ENCODE data around the gene PLPP1.

The PLPP1 gene

DNA sequence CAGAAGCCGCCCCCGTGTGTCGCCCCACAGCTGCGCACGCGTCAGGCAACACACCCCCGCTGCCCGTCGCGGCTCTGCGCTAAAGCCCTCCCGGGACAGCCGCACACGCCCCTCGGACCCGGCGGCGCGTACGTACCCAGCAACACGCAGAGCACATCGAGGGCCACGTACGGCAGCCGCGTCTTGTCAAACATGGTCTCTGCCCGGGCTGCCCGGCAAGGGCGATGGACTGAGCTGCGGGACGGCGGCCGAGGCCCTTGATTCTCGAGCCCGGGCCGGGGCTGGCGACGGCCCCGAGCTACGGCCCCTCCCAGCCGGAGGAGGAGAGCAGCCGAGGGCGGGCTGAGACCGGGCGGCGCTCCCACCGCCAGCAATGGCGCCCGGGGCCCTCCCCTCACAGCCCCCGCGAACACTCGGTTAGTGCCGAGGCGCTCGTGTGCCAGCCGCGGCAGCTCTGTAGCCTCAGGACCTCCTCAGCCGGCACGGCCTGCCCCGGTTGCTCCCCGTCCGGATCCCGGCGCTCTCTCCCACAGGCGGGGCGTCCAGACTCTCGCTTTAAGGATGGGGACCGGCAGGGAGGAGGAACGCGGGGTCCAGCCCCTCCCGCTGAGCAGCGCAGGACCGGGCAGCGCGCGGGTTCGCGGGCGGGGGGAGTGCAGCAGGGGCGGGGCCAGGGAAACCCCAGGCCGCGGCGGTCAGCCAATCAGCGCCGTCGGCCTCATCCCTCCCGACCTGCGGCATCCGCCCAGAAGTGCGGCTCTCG is at the start of gene PLPP1:
TSS of gene PLPP1 (minus strand) at position 529 of the 763 bp plus-strand sequence. CDS start at position 194, 335 bp downstream.
- peak; percentile 88 for DNase-seq

DNA sequence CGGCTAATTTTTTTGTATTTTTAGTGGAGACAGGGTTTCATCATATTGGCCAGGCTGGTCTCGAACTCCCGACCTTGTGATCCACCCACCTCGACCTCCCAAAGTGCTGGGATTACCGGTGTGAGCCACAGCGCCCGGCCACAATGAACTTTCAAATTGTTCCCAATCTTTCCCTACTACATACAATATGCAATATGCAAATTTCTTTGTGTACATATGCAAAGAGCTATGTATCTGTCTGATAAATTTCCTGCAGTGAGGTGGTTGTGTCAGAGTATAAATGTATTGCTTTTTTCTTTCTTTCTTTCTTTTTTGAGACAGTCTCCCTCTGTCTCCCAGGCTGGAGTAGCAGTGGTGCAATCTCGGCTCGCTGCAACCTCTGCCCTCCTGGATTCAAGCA is 48.8 kb upstream of the PLPP1 start:
- DNase-seq, result no peak

DNA sequence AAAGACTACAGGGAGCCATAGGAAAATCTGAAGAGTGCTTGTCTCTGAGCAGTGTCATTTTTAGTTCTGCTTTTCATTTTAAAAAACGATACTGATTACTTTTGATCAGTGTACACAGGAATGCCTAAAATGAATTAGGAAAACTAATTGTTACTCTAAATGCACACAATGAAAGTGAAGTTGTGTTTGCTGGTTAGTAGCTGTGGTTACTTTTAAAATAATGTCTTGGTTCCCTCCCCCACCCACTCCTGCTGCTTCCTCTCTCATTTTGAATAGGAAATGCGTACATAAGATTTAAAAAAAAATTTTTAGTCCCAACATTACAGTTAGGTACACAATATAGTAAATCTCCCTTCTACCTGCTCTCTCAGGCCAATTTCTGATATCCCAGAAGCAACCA is 47.5 kb upstream of the PLPP1 start:
- no peak for DNase-seq

DNA sequence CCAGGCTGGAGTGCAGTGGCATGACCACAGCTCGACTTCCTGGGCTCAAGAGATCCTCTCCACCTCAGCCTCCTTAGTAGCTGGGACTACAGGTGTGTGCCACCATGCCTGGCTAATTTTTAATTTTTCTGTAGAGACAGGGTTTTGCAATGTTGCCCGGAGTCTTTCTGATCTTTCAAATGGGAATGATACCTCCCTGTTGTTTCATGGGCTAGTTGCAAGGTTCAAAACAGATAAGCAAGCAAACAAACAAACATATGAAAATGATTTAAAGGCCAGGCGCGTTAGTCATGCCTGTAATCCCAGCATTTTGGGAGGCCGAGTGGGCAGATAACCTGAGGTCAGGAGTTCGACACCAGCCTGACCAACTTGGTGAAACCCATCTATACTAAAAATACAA is 45.3 kb upstream of the PLPP1 start:
- no peak for DNase-seq

DNA sequence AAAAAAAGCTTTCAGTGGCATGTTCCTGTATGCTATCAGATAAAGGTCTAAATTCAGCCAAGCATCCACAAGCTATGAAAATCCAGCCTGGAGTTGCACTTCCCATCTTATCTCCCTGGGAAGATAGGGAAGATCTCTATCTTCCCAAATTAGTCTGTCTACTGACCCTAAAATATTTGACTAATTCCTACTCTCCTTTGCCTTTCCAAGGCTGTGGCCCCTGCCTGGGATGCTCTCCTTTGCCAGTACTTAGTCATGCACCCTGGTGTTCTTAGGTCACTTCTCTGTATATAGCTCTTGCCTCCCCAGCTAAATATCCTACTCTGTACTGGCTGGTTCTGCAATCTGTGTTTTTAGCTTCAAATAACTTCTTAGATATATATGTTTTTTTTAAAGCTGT is 44.0 kb upstream of the PLPP1 start:
- no peak for DNase-seq

- DNase-seq, result no peak
These were observed 42.7 kb upstream of the PLPP1 start for GRCh38 chr5:55577353-55578060.

DNA sequence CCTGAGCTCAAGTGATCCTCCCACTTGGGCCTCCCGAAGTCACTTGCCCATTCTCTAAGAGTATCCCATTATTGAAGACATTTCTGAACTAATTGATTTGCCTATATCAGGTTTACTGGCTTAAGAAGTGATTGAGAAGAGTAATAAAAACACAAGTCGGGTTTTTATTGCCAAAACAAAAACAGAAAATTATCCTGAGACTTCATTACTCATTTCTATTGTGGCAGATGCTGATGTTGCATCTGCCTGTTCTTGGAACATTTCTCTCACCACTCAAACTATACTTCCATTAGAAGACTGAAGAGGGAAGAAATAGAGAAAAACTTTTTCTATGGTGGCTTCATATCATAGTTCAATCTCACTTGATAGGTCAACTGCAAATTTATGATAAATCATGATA is 41.9 kb upstream of the PLPP1 start:
- DNase-seq, result no peak

GRCh38 chr5:55575815-55576583 is 41.2 kb upstream of the PLPP1 start:
- DNase-seq, result no peak

DNA sequence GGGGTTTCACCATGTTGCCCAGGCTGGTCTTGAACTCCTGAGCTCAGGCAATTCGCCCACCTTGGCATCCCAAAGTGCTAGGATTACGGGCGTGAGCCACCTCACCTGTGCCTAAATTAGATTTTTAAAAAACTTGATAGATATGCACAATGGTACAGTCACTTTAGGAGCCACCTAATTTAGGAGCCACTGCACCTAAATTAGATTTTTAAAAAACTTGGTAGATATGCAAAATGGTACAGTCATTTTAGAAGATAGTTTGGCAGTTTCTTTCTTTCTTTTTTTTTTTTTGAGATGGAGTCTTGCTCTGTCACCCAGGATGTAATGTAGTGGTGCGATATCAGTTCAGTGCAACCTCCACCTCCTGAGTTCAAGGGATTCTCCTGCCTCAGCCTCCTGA is 37.8 kb upstream of the PLPP1 start:
- DNase-seq, result no peak

DNA sequence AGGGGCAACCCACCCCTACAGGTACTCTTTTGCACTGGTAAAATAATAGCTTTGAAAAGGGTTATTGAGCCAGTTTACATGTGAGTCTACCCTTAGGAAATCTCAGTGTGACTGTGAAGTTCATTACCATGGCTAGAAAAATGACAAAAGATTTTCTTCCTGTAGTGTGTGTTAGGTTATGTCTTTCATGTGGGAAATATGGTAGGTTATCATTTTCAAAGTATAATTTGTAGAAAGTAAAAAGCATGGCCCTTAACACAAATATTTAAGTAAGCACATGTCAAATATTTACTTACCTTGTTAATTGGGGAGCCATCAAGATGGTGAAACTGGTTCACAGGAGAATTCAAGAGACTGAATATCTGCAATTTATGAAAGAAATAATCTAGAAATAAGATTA is 37.3 kb upstream of the PLPP1 start:
- no peak for DNase-seq

GRCh38 chr5:55570570-55570969 is 35.8 kb upstream of the PLPP1 start:
- no peak for DNase-seq

DNA sequence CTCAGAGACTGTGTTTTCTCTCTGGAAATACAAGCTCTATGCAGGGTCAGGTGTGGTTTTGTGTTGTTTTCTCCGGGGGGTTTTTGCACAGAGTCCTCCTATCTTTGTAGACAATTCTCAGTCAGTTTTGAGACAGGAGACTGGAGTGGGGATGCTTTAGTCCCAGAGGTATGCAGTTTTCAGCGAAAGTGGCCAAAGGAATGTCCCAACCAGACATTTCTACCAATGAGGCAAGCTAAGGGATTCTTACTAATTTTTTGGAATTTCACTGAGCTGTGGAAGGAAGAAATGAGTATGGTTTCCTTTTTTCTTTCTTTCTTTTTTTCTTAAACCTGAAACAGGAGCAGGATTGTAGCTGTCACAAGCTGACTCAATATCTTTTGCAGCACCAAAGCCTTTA is 35.3 kb upstream of the PLPP1 start:
- no peak for DNase-seq

DNA sequence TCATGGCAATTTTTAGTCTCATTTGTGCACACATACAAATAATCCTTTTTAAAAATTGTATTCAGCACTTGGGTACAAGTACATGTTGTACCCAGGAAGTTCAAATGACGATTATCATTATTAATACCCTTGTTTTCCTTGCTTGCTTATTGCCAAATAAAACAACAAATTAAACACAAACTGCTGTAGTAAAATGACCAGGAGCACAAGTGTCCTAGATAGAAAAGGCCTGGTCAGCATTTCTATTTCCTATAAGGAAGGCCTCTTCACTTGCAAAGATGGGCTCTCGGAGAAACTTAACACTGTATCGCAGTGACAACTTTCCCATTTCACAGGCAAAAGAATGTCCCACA is 34.7 kb upstream of the PLPP1 start:
- DNase-seq, result no peak

GRCh38 chr5:55568654-55569512 is 34.1 kb upstream of the PLPP1 start:
- no peak for DNase-seq

DNA sequence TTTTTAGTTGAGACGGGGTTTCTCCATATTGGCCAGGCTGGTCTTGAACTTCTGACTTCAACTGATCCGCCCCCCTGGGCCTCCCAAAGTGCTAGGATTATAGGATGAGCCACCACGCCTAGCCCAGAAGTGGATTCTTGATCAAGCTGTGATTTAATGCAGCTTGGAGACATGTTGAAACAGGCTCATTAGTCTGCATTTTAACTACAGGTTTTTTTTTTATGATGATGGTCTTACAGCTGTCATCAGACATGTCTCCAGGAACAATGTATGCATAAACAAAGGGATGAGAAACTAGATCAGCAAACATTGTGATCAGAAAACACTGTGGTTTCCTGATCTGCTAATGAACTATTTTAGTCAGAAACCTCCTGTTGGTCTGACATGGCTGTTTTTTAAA is 30.0 kb upstream of the PLPP1 start:
- no peak for DNase-seq

DNA sequence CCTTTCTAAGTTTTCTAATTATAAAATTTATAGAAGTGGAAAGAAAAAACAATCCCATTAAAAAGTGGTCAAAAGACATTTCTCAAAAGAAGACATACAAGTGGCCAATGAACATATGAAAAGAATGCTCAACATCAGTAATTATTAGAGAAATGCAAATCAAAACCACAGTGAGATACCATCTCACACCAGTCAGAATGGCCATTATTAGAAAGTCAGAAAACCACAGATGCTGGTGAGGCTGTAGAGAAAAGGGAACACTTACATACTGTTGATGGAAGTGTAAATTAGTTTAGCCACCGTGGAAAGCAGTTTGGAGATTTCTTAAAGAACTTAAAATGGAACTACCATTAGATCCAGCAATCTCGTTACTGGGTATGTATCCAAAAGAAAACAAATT is 23.7 kb upstream of the PLPP1 start:
- no peak for DNase-seq

DNA sequence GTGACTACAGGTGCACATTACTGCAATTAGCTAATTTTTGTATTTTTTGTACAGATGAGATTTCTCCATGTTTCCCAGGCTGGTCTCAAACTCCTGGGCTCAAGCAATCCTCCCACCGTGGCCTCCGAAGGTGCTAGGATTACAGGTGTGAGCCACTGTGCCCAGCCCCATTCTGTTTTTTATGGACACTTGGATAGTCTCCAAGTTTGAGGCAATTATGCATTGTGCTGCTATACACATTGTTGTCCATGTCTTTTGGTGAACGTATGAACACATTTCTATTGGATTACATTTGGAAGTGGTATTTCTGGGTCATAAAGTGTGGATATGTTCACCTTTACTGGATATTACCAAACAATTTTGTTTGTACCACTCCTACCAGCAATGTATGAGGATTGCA is 22.4 kb upstream of the PLPP1 start:
- DNase-seq, result no peak

- DNase-seq, result no peak
These were observed 19.9 kb upstream of the PLPP1 start for GRCh38 chr5:55554585-55555202.

- DNase-seq, result no peak
These were observed 17.1 kb upstream of the PLPP1 start for GRCh38 chr5:55551904-55552303.

DNA sequence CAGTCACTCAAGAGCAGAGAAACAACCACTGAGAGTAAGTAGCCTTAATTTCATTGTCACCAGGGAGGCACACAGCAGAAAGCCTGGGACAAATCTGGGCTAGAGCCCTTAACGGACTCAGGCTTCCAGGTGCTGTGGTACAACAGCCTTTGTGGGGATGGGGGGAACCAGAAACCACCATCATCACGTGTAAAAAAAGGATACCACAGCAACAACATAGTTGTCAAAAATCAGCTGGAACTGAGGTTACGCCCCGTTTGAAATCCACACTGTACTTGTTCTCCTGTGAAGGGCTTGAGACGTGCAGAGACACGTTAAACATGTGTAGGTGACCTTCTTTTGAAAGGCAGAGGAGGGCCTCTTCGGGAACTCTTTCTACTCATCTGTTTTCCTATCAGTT is 16.6 kb upstream of the PLPP1 start:
- DNase-seq, result no peak

DNA sequence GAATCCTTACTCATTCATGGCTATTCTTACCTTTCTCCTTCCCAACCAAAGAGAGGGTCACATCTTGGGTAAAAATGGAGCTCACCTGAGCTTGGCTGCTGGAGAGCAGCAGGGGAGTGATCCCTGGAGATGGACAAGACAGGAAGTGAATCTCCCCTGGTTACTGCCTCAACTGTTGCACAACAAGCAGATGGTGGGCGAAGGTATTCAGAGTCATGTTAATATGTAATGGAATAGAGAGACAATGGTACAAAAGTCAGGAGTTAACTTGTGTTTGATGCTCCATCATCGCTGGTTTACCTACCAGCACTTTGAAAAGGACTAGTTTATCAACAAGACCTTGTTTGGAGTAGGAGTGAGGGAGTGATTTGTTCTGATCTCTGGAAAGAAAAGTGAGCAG is 13.0 kb upstream of the PLPP1 start:
- no peak for DNase-seq

- no peak for DNase-seq
These were observed 12.2 kb upstream of the PLPP1 start for GRCh38 chr5:55546947-55547346.

- DNase-seq, result no peak
These were observed 9.6 kb upstream of the PLPP1 start for GRCh38 chr5:55544341-55544740.

All from activated CD4-positive, CD25-positive, alpha-beta regulatory T cell treated with anti-CD3 and anti-CD28 coated beads, Interleukin-2, amount 50 U/mL, for 72 hours (primary cell).